ENCODE results near the gene PPP2R5B.

GRCh38 chr11:64933213-64933934 lies 8.9 kb downstream of the PPP2R5B start:
- TF ChIP-seq CTCF (IDR thresholded peaks at IDR 0.05; ENCODE audit: insufficient read depth, low read length) (no peak), REST (IDR thresholded peaks at IDR 0.05; ENCODE audit: insufficient replicate concordance, low read depth) (no peak), POLR2AphosphoS5 (IDR thresholded peaks at IDR 0.05; ENCODE audit: low read depth) (no peak), GABPA (IDR thresholded peaks at IDR 0.05; ENCODE audit: low read depth) (no peak), SPI1 (IDR thresholded peaks at IDR 0.05; ENCODE audit: borderline replicate concordance, low read depth) (no peak)
